ENCODE results near the gene UBTF.

Gene UBTF

DNA sequence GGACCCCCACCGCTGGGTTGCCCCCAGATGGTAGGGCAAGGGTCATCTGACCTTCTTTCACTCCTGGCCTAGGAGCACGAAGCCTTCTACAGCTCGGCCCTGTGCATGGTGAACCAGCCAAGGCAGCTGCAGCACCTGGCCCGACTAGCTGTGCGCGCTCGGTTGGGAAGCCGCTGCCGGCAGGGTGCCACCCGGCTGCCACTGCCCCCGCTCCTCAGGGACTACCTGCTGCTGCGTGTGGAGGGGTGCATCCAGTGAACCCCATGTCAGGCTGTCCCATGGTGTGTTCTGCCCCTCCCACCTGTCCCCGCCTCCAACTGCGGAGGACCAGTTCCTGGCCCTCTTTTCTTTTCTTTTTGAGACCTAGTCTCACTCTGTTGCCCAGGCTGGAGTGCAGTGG, 41.3 kb downstream of the UBTF start:
- no peak for DNase-seq (ENCODE audit: extremely low read depth, low read depth)
- H3K4me3 ChIP-seq (replicated peaks; ENCODE audit: low read depth, low read length) = no peak overlapping the region

DNA sequence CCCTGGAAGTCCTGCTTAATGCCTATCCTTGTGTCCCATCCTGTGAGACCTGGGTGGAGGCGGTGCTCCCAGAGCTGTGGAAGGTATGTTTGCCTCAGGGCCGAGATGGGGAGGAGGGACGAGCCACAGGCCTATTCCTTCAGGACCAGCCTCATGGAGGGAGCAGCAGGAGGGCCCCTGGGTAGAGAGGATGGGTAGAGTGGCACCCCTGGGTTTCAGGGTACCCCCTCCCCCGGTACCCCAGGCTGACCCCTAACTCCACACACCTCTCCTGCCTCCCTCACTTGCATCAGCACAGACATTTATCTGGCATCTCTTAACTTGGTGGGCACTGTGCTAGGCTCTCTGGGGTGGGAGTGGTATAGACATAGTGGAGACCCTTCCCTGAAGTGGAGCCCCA, 41.8 kb downstream of the UBTF start:
- no peak for DNase-seq (ENCODE audit: extremely low read depth, low read depth)
- H3K4me3 ChIP-seq (replicated peaks; ENCODE audit: low read depth, low read length) = no peak overlapping the region
- TF ChIP-seq, protein P1, sequence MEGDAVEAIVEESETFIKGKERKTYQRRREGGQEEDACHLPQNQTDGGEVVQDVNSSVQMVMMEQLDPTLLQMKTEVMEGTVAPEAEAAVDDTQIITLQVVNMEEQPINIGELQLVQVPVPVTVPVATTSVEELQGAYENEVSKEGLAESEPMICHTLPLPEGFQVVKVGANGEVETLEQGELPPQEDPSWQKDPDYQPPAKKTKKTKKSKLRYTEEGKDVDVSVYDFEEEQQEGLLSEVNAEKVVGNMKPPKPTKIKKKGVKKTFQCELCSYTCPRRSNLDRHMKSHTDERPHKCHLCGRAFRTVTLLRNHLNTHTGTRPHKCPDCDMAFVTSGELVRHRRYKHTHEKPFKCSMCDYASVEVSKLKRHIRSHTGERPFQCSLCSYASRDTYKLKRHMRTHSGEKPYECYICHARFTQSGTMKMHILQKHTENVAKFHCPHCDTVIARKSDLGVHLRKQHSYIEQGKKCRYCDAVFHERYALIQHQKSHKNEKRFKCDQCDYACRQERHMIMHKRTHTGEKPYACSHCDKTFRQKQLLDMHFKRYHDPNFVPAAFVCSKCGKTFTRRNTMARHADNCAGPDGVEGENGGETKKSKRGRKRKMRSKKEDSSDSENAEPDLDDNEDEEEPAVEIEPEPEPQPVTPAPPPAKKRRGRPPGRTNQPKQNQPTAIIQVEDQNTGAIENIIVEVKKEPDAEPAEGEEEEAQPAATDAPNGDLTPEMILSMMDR (IDR thresholded peaks at IDR 0.05; ENCODE audit: low read depth, low read length, missing control alignments) = no peak

More for the DNA sequence above, 41.3 kb downstream of the UBTF start:
- TF ChIP-seq, protein P1 (IDR thresholded peaks at IDR 0.05; ENCODE audit: low read depth, low read length, missing control alignments) = no peak

DNA sequence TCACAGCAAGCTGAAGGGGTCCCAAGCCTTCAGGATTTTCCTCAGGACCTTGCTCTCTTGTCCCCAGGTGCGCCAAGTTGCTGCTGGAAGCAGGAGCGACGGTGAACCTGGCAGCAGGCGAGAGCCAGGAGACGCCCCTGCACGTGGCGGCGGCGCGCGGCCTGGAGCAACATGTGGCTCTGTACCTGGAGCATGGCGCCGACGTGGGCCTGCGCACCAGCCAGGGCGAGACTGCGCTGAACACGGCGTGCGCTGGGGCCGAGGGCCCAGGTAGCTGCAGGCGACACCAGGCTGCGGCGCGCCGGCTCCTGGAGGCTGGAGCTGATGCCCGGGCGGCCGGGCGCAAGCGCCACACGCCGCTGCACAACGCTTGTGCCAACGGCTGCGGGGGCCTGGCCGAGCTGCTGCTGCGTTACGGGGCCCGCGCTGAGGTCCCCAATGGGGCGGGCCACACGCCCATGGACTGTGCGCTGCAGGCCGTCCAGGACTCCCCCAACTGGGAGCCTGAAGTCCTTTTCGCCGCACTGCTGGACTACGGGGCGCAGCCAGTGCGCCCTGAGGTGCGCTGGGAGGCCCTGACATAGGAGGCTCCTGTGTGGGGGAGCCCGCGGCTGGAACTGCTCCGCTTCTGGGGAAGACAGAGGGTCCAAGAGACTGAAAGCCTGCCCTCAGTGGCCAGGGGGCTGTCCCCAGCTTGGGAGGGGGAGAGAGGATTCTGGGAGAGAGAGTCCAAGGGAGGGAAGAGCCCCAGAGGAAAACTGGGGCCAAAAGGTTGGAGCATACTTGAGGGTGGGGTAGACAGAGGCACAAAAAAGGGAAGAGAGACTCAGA, 42.6 kb downstream of the UBTF start:
- DNase-seq (ENCODE audit: extremely low read depth, low read depth) = no peak
- TF ChIP-seq, protein P1 (IDR thresholded peaks at IDR 0.05; ENCODE audit: low read depth, low read length, missing control alignments) = no peak
- H3K4me3 ChIP-seq (replicated peaks; ENCODE audit: low read depth, low read length) = no peak overlapping the region

DNA sequence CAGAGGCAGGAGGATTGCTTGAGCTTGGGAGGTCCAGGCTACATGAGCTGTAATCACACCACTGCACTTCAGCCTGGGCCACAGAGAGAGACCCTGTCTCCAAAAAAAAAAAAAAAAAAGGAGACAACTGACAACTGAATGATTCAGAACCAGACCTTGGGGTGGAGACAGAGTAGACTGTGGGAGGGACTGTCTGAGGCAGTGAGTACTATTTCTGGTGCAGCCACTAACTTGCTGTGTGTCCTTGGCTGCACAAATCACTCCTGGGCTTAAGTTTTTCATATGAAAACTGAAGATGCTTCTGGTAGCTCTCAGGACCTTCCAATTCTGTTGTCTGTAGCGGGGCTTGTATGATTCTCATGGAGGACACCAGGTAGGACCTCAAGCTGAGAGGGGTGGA, 43.2 kb downstream of the UBTF start:
- DNase-seq (ENCODE audit: extremely low read depth, low read depth) = no peak
- TF ChIP-seq, protein P1 (IDR thresholded peaks at IDR 0.05; ENCODE audit: low read depth, low read length, missing control alignments) = no peak
- no peak overlapping the region for H3K4me3 ChIP-seq (replicated peaks; ENCODE audit: low read depth, low read length)

DNA sequence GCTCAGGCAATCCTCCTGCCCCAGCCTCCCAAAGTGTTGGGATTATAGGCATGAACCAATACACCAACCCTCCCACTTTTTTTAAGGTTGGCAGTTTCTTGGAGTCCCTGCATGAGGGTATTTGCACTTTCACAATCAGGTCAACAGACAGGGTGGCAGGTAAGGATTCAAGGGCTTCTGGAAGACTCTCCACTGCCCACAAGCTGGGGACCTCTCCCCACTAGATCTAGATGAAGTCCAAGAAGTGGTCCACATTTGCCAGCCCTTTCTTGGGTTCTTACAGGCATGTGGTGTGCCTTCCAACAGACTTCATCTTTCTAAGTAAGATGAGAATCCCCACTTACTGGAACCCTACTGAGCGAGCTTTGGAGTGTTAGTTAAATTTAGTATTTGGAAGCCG, 45.0 kb downstream of the UBTF start:
- no peak overlapping the region for H3K4me3 ChIP-seq (replicated peaks; ENCODE audit: low read depth, low read length)
- TF ChIP-seq, protein P1 (IDR thresholded peaks at IDR 0.05; ENCODE audit: low read depth, low read length, missing control alignments) = no peak
- DNase-seq (ENCODE audit: extremely low read depth, low read depth) = no peak

DNA sequence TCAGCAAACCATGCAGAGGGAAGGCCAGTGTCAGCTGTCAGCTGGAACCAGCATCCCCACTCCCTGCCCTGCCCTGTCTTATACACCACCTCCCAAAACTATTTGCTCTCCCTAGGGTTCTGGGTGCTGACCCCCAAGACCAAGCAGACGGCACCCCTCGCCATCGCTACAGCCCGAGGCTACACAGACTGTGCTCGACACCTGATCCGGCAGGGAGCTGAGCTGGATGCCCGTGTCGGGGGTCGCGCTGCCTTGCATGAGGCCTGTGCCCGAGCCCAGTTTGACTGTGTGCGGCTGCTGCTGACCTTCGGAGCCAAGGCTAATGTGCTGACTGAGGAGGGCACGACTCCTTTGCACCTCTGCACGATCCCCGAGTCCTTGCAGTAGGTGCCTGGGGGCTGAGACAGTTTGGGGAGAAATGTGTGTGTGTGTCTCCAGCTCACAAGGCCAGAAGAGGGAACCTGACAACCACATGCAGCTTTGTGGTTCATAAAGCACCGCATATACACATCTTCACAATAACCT, 47.5 kb downstream of the UBTF start:
- TF ChIP-seq, protein P1 (IDR thresholded peaks at IDR 0.05; ENCODE audit: low read depth, low read length, missing control alignments) = no peak
- no peak for DNase-seq (ENCODE audit: extremely low read depth, low read depth)
- no peak overlapping the region for H3K4me3 ChIP-seq (replicated peaks; ENCODE audit: low read depth, low read length)
